GM19035 (cell line): ENCODE results near the gene PLA2G2A.

Experiments used
- ATAC-seq: cut with Tn5 transposase; IDR thresholded peaks from one replicate; pipeline ENCODE4 v1.9.1; 2021; ENCODE audit not compliant: unreplicated experiment

Gene PLA2G2A

DNA sequence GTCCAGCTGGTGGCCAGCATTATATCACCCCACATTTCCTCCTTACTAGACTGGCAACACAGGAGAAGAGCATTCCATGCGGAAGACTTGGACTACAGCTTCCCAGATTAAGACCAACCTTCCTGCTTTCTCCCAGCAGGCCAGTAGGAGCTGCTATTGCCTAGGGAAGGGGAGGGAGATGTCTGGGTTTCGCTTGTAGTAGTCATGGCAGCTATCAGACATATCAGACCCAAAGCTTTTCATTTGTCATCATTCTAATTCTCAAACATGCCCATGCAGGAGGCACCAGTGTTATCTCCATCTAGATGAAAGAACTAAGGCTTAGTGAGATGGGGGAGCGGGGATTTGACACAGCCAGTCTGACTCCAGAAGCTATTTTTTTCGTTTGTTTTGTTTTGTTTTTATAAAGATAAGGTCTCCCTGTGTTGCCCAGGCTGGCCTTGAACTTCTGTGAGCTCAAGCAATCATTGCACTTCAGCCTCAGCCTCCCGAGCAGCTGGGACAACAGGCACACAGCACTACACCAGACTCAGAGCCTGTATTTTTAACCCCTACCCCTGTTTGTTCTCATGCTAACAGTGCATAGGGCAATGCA, 4.5 kb downstream of the PLA2G2A start:
- no peak for ATAC-seq

GRCh38 chr1:19973616-19974015, 5.8 kb downstream of the PLA2G2A start:
- ATAC-seq, result no peak

- ATAC-seq, result no peak
These were observed 7.8 kb downstream of the PLA2G2A start for GRCh38 chr1:19971664-19972063.

GRCh38 chr1:19969898-19970660, 9.3 kb downstream of the PLA2G2A start:
- ATAC-seq, result no peak

- ATAC-seq, result no peak
These were observed 11.6 kb downstream of the PLA2G2A start for GRCh38 chr1:19967808-19968207.

GRCh38 chr1:19964542-19964941, 14.9 kb downstream of the PLA2G2A start:
- ATAC-seq, result no peak

DNA sequence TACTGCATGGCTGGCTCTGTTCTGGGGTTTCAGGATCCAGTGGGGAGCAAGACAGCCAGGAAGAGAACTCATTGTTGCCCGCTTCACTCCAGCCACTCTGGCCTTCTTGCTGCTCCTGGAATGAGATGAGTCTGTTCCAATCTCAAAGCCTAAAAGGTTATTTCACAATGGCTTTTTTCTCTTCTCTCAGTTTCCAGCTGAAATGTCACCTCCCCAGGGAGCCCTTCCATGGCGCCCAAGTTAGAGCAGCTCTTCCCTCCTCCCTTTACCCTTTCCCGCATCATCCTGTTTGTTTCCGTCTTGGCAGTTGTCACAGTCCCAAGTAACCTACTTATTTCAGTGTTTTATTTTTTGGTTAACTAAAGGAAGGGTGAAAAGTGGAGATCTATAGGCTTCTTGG, 15.8 kb downstream of the PLA2G2A start:
- ATAC-seq, result no peak

GRCh38 chr1:19960591-19960990, 18.8 kb downstream of the PLA2G2A start:
- ATAC-seq, result no peak

DNA sequence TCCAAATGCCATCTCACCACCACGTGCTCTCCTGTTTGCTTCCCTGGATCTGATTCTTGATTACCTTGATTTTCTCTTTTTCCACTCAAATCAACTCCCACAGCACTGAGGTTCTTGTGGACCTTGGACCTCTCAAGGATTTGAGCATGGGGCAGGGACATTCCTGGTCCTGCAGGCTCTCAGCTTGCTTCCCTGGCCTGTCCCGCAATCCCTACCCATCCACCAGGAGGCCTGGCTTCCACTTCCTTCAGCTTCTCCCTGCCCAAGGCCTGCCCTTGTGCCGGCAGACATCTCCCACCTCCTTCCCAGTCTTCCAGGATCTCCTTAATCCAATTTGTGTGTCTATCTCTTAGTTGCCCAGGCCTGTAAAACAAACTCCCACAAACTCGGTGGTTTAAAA, 21.6 kb downstream of the PLA2G2A start:
- no peak for ATAC-seq

GRCh38 chr1:19955534-19956170, 23.8 kb downstream of the PLA2G2A start:
- ATAC-seq, result no peak

DNA sequence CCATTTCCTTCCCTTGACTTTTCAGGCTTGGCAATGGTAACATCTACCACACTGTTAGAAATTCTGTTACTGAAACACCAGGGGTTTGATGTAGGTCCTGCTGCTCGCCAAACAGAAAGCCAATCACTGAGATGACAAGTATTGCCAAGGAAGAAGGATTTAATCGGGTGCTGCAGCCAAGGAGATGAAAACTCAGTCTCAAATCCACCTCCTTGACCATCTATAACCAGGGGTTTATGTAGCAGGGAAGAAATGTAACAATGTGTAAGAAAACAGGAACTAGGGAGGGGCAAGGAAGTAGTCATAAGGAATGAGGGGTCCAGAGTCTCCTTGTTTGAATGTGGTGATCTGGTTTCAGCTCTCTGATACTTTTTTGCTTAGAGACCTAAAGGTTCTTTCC, 25.4 kb downstream of the PLA2G2A start:
- no peak for ATAC-seq

- ATAC-seq, result no peak
These were observed 30.4 kb downstream of the PLA2G2A start for GRCh38 chr1:19949016-19949415.

GRCh38 chr1:19946971-19947370, 32.4 kb downstream of the PLA2G2A start:
- no peak for ATAC-seq

- ATAC-seq, result no peak
These were observed 33.1 kb downstream of the PLA2G2A start for GRCh38 chr1:19946331-19946751.

GRCh38 chr1:19945914-19946313, 33.5 kb downstream of the PLA2G2A start:
- ATAC-seq, result no peak

DNA sequence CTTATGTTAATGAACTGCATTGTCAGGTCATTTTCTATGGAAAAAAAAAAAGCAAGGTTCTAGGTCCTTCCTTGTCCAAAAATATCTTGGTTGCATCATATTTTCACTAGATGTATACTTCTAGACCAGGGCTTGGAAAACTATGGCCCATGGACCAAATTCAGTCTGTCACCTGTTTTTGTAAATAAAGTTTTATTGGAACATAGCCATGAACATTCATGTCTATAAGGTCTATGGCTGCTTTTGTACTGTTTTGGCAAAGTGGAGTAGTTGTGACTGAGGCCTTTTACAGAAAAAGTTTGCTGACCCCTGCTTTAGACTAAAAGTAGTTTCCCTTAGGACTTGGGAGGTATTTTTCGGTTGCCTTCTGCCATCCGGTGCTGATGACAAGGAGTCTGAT, 36.8 kb downstream of the PLA2G2A start:
- no peak for ATAC-seq

- no peak for ATAC-seq
These were observed 37.3 kb downstream of the PLA2G2A start for GRCh38 chr1:19942088-19942487.

DNA sequence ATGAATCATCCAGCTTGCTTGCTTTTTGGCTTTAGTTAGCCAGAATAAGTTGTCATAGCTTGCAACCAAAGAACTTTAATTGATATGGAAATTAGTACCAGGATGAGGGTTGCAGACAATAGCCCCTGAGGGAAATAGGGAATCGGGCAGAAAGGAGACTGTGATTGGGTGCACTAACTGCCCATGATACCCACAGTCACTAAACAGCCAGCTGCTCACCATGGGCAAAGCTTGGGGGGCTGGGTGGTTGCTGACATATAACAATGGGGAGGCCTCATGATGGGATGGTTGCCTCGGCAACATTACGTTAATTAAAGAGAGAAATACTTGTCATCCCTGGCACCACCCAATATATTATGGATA, 38.2 kb downstream of the PLA2G2A start:
- ATAC-seq, result no peak

DNA sequence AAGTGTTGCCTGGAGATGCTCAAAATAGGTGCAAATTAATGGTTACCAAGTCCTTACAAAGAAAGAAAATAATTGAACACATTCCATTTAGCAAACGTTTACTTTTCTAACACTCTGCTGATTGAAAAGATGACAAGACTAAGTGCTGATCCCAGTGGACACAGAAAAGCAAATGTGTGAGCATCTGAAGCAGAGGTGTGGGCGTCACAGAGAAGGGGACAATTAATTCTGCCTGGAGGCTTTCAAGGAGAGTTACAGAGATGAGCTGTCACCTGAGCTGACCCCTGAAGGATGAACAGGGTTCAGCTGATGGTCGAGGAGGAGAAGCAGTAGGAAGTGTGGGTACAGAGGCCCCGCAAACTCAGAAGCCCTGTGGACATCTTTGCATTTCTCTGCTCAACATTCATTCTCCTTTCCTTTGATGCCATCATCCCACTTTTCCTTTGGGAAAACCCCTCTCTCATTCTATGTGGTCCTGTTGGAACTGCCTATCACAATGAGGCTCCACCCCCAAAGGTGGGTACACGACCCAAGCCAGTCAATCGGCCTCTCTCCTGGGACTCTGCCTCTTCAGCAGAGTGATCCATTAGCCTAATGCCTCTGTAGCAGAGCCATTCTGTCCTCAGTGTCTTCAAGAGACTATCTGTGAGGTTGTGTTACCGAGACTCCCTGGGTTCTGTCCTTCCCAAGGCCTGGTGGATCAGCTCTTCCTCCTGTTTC, 38.8 kb downstream of the PLA2G2A start:
- no peak for ATAC-seq

- no peak for ATAC-seq
These were observed 40.9 kb downstream of the PLA2G2A start for GRCh38 chr1:19938472-19938871.

DNA sequence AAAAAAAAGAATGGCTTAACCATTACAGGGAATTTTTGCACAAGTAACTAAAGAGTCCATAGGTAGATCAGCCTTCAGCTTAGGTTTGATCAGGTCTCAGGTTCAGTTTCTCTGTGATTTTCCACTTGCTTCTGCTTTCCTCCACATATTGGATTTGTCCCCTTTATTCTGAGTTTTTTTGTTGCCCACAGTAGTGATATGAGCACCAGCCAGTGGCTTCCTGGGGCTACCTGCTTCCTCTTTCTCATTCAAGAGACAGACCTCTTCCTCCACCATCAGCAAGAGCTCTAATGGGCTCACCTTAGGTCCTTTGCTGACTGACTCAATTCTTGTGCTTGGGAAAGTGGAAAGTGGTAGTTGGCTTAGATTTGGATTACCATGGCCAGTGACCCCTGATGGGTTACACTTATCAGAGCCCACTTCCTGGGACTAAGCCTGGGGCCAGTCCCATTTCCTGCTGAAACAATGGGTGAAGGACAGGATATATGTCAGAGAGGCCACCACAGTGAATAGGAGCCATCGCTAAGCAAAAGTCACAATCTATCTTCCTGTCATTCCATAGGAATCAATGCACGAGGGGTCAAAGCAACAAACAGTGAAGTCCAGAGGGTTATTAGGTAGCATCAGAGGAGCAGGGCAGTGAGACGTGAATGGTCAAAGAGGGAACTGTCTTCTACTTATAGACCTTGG, 43.2 kb downstream of the PLA2G2A start:
- ATAC-seq, result no peak
